Erythroblast (primary cell): ENCODE data around the gene UGT1A7.

ENCODE experiments used
- GATA1 ChIP-seq: IDR thresholded peaks from 2 replicates; pipeline ENCODE4 v1.6.1; 2011; ENCODE audit warnings: low read depth, mild to moderate bottlenecking, control low read depth, low read length, moderate library complexity
- POLR2A ChIP-seq: IDR thresholded peaks from 2 replicates; pipeline ENCODE4 v1.6.1; 2011; ENCODE audit warnings: mild to moderate bottlenecking, low read length

- TF ChIP-seq POLR2A (no peak), GATA1 (no peak)
Observed at GRCh38 chr2:233822101-233822771, 140.5 kb downstream of the UGT1A7 start.
